ENCODE data around the gene RBM24. TPM values are rescaled to one million over a fixed set of nuclear protein-coding genes. Genes with fewer than 3 reads are reported as not detected.

The RBM24 gene
- total RNA-seq, 1 donor from 2014 or later, result 27.6 TPM

DNA sequence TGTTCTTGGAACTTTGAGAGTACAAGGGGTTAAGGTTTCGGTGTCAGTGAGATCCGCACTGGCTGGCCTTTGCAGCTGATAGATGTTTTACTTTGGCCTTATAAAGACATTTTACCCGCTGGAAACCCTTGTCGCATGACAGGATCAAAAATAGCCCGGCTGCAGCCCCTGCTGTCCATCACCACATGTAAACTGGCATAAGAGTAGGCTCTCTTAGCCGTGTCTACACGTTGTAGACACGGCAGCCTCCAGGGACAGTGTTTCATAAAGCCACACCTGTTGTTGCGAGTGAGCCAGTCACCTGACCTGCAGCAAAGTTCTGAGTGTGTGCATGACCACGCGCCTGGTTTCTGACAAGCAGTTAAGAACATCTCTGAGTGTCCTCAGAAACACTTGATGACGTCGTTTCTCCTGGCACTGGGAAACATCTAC, 8.5 kb downstream of the RBM24 start:
- H3K4me3 ChIP-seq, result no peak overlapping the region
- no peak overlapping the region for H2AFZ ChIP-seq (replicated peaks)
- TF ChIP-seq, protein P1, sequence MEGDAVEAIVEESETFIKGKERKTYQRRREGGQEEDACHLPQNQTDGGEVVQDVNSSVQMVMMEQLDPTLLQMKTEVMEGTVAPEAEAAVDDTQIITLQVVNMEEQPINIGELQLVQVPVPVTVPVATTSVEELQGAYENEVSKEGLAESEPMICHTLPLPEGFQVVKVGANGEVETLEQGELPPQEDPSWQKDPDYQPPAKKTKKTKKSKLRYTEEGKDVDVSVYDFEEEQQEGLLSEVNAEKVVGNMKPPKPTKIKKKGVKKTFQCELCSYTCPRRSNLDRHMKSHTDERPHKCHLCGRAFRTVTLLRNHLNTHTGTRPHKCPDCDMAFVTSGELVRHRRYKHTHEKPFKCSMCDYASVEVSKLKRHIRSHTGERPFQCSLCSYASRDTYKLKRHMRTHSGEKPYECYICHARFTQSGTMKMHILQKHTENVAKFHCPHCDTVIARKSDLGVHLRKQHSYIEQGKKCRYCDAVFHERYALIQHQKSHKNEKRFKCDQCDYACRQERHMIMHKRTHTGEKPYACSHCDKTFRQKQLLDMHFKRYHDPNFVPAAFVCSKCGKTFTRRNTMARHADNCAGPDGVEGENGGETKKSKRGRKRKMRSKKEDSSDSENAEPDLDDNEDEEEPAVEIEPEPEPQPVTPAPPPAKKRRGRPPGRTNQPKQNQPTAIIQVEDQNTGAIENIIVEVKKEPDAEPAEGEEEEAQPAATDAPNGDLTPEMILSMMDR (IDR thresholded peaks at IDR 0.05), result no peak
- TF ChIP-seq EZH2phosphoT487 (IDR thresholded peaks at IDR 0.05), result no peak
- no peak for TF ChIP-seq EZH2 (IDR thresholded peaks at IDR 0.05)
- no peaks in the 10 kb centered on the region for H3K27me3 ChIP-seq
- no peak overlapping the region for H3K4me2 ChIP-seq
- no peaks in the 10 kb centered on the region for H3K79me2 ChIP-seq (ENCODE audit: low read depth)
- H3K27ac ChIP-seq, result no peak overlapping the region
- no peaks in the 10 kb centered on the region for H3K9me3 ChIP-seq (ENCODE audit: low read depth)
- Mint-ChIP-seq H3K4me3 (no peak overlapping the region), H3K4me1 (no peaks in the 10 kb centered on the region), H3K27ac (no peak overlapping the region), H3K27me3 (ENCODE audit: insufficient read depth, low read depth) (peaks cover 3% of the 10 kb centered on the region), H3K9me3 (no peaks in the 10 kb centered on the region), H3K36me3 (peaks cover 37% of the 10 kb centered on the region)
- no peak for DNase-seq (ENCODE audit: low spot score)
- no peaks in the 10 kb centered on the region for H3F3A ChIP-seq (ENCODE audit: low read depth)
- H4K20me1 ChIP-seq (ENCODE audit: low read depth), result peaks cover 3% of the 10 kb centered on the region
- no peak overlapping the region for H3K9ac ChIP-seq
- H3K36me3 ChIP-seq, result peaks cover 9% of the 10 kb centered on the region
- no peaks in the 10 kb centered on the region for H3K4me1 ChIP-seq

DNA sequence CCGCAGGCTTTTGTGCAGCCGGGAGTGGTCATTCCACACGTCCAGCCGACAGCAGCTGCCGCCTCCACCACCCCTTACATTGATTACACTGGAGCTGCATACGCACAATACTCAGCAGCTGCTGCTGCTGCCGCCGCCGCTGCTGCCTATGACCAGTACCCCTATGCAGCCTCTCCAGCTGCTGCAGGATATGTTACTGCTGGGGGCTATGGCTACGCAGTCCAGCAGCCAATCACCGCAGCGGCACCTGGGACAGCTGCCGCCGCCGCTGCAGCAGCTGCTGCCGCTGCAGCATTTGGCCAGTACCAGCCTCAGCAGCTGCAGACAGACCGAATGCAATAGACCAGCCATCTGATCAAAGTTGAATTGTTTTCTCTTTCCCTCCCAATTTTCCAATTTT, 10.6 kb downstream of the RBM24 start:
- Histone ChIP-seq H3K9me3 (ENCODE audit: low read depth) (no peaks in the 10 kb centered on the region), H3K4me1 (no peaks in the 10 kb centered on the region), H2AFZ (replicated peaks) (no peak overlapping the region), H3K36me3 (peaks cover 9% of the 10 kb centered on the region), H3K4me2 (no peak overlapping the region), H3F3A (ENCODE audit: low read depth) (no peaks in the 10 kb centered on the region), H3K27me3 (no peaks in the 10 kb centered on the region), H3K9ac (no peak overlapping the region), H4K20me1 (ENCODE audit: low read depth) (peaks cover 3% of the 10 kb centered on the region), H3K27ac (no peak overlapping the region), H3K79me2 (ENCODE audit: low read depth) (no peaks in the 10 kb centered on the region), H3K4me3 (no peak overlapping the region)
- H3K36me3 Mint-ChIP-seq, result peaks cover 24% of the 10 kb centered on the region
- H3K27me3 Mint-ChIP-seq (ENCODE audit: insufficient read depth, low read depth), result peaks cover 3% of the 10 kb centered on the region
- no peak overlapping the region for H3K27ac Mint-ChIP-seq
- peaks cover 5% of the 10 kb centered on the region for H3K4me1 Mint-ChIP-seq
- H3K9me3 Mint-ChIP-seq, result no peaks in the 10 kb centered on the region
- peak; percentile 24 for DNase-seq (ENCODE audit: low spot score)
- no peak overlapping the region for H3K4me3 Mint-ChIP-seq
- no peak for TF ChIP-seq EZH2 (IDR thresholded peaks at IDR 0.05)
- TF ChIP-seq, protein P1 (IDR thresholded peaks at IDR 0.05), result no peak
- TF ChIP-seq EZH2phosphoT487 (IDR thresholded peaks at IDR 0.05), result no peak

DNA sequence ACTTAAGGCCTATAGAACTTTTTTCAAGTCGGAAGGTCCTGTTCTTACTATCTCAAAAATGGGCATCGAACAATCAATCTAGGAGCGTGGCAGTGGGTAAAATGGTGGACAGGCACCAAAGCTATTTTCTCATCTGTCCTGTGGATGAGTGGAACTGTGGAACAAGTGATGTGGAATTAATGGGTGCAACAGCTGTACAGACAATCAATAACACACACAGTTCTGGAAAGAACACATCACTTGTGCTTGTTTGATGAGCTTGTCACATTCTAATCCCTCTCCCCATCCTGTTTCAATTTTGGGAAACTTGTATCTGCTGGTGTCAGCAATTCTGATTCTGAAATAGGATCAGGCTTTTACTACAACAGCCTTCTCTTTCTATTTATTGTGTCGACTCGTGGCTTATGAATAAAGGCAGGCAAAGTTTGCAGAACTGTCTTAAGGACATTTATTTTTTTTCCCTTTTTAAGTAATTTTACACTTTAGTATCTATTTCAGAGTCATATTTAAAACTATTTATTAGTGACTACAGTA, 11.5 kb downstream of the RBM24 start:
- H3K4me3 ChIP-seq, result no peak overlapping the region
- H3K4me2 ChIP-seq, result no peak overlapping the region
- H3K9me3 ChIP-seq (ENCODE audit: low read depth), result no peaks in the 10 kb centered on the region
- H3K27me3 ChIP-seq, result no peaks in the 10 kb centered on the region
- no peak overlapping the region for H3K4me3 Mint-ChIP-seq
- H3K36me3 Mint-ChIP-seq, result peaks cover 23% of the 10 kb centered on the region
- DNase-seq (ENCODE audit: low spot score), result no peak
- peaks cover 3% of the 10 kb centered on the region for H3K27me3 Mint-ChIP-seq (ENCODE audit: insufficient read depth, low read depth)
- no peak overlapping the region for H3K9ac ChIP-seq
- no peaks in the 10 kb centered on the region for H3K9me3 Mint-ChIP-seq
- no peaks in the 10 kb centered on the region for H3F3A ChIP-seq (ENCODE audit: low read depth)
- no peak for TF ChIP-seq EZH2 (IDR thresholded peaks at IDR 0.05)
- TF ChIP-seq, protein P1 (IDR thresholded peaks at IDR 0.05), result no peak
- TF ChIP-seq EZH2phosphoT487 (IDR thresholded peaks at IDR 0.05), result no peak
- peaks cover 3% of the 10 kb centered on the region for H4K20me1 ChIP-seq (ENCODE audit: low read depth)
- H3K36me3 ChIP-seq, result peaks cover 9% of the 10 kb centered on the region
- no peak overlapping the region for H2AFZ ChIP-seq (replicated peaks)
- no peaks in the 10 kb centered on the region for H3K4me1 ChIP-seq
- H3K79me2 ChIP-seq (ENCODE audit: low read depth), result no peaks in the 10 kb centered on the region
- H3K27ac ChIP-seq, result no peak overlapping the region
- peak overlapping the region; percentile 67 for H3K27ac Mint-ChIP-seq
- H3K4me1 Mint-ChIP-seq, result peaks cover 12% of the 10 kb centered on the region
